ENCODE data around the gene MRPL1. TPM values are rescaled to one million over a fixed set of nuclear protein-coding genes. Genes with fewer than 3 reads are reported as not detected.

The MRPL1 gene
- total RNA-seq, 1 experiment from 2014 or later: 42.0 TPM

DNA sequence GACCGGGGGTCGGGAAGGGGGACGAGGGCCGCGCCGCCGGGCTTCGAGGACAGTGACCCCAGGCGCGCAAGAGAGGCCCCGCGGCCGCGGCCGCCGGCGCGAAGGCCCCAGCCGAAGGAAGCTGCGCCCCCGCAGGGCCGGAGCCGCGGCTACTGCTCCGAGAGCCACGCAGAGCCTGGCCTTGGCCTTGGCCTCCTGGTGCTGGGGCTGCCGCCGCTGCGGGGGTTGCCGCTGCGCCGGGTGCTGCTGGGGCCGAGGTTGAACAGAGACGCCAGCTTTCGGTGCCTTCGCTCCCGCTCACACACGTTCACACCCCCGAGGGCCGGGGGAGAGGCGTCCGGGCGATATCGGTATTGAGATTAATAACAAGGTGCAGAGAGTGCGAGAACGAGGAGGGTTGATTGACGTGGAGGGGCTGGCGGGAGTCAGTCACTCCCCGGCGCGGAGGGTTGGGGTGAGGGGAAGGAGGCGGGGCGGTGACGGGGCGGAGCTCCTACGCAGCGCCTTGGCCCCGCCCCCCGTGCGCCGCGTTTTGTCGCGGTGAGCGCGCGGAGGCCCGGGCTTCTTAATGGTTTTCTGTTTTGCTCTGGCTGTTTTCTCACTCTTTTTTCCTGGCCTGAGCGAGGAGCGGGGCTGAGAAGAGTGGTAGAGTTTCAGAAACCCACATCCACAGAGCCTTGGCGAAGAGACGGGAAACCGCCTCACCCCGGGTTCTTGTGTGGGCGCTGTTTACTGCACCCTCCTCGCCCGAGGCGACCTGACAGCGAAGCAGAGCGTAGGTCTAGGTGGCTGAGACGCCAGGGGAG is 42.6 kb upstream of the MRPL1 start:
- Mint-ChIP-seq H3K4me1 (ENCODE audit: low read depth, unreplicated experiment) (no peaks in the 10 kb centered on the region), H3K27me3 (ENCODE audit: insufficient read depth, unreplicated experiment) (peaks cover 5% of the 10 kb centered on the region), H3K9me3 (ENCODE audit: unreplicated experiment) (no peaks in the 10 kb centered on the region), H3K4me3 (ENCODE audit: unreplicated experiment) (peak overlapping the region; percentile 96), H3K27ac (ENCODE audit: unreplicated experiment) (peak overlapping the region; percentile 91), H3K36me3 (ENCODE audit: insufficient read depth, unreplicated experiment) (peaks cover 13% of the 10 kb centered on the region)
- Histone ChIP-seq H3K4me3 (ENCODE audit: low read depth, low read length) (peak overlapping the region; percentile 93), H3K27me3 (replicated peaks; ENCODE audit: control insufficient read depth, insufficient read depth, low read length) (no peaks in the 10 kb centered on the region), H3K9me3 (no peaks in the 10 kb centered on the region), H3K36me3 (ENCODE audit: control insufficient read depth, insufficient read depth, low read length) (no peaks in the 10 kb centered on the region), H3K4me1 (peaks cover 7% of the 10 kb centered on the region)
- BruUV-seq (replicated peaks): no TSS peak
- TF ChIP-seq CTCF (IDR thresholded peaks at IDR 0.05; ENCODE audit: insufficient read depth in 1 of 2, low read depth in 1 of 2, low read length in 1 of 2, severe bottlenecking in 1 of 2, unreplicated experiment in 1 of 2): no peak
- intact Hi-C loops (cut with micrococcal nuclease; ENCODE audit: unreplicated experiment): loop anchor here (1.0 to 5.0 kb wide), 2 partner anchors 120 to 137 kb away; no protein-coding TSS in a partner anchor
- CTCF ChIA-PET: interaction anchor here (1.1 to 1.2 kb wide), 2 partner anchors 13 to 42 kb away, joined by 3 to 5 read pairs; partner anchors contain the start of gene MRPL1
- POLR2A ChIA-PET: interaction anchor here (0.7 to 1.0 kb wide), 2 partner anchors 42 to 732 kb away, joined by 3 to 5 read pairs; partner anchors contain the start of gene MRPL1
- DNase-seq: peak; percentile 82 to 89

DNA sequence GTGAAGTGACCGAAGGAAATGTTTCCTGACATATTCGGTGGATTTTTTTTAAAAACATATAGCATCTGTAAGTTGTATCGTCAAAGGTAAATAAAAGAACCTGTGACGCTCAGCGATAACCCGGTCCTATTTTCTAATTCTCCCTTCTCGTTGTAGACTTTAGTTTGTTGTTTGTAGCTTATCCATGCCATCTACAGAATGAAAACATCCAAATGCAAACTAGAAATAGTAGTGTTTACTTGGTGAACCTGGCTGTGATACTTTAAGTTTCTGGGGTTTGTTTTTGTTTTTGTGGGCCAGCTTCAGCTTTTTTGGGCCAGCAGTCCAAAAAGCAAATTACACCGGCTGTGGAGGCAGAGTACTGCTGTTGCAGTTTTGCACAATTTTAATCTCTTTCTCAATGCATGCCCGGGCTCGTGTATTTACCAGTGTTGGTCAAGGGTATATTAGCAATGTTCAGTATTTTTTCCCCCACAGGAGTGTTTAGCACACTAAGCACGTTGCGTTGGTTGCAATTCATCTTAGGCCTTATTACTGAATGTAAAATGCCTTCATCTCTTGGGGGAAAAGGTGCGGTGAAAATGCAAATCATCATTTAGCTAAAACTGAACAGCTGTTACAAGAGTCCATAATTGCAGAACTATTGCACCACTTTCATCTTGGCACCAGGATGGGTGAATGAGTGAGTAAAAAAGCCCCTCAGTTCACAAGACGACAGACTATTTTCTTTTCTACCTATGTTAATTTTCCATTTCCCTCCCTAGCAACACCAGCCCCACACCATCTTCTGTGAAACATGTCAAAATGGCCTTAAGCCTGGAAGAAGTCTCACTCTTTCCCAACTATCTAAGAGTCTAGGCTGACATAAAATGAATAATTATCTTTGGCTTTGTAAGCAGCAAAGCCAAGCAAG is 41.7 kb upstream of the MRPL1 start:
- DNase-seq: no peak
- no peaks in the 10 kb centered on the region for H3K9me3 Mint-ChIP-seq (ENCODE audit: unreplicated experiment)
- POLR2A ChIA-PET: interaction anchor here (1.0 kb wide), 1 partner anchor 41 kb away, joined by 5 read pairs; the partner anchor contains the start of gene MRPL1
- no peak for TF ChIP-seq CTCF (IDR thresholded peaks at IDR 0.05; ENCODE audit: insufficient read depth in 1 of 2, low read depth in 1 of 2, low read length in 1 of 2, severe bottlenecking in 1 of 2, unreplicated experiment in 1 of 2)
- peak overlapping the region; percentile 91 for H3K27ac Mint-ChIP-seq (ENCODE audit: unreplicated experiment)
- Histone ChIP-seq H3K36me3 (ENCODE audit: control insufficient read depth, insufficient read depth, low read length) (no peaks in the 10 kb centered on the region), H3K4me3 (ENCODE audit: low read depth, low read length) (peak overlapping the region; percentile 93), H3K4me1 (peaks cover 7% of the 10 kb centered on the region), H3K9me3 (no peaks in the 10 kb centered on the region), H3K27me3 (replicated peaks; ENCODE audit: control insufficient read depth, insufficient read depth, low read length) (no peaks in the 10 kb centered on the region)
- H3K4me3 Mint-ChIP-seq (ENCODE audit: unreplicated experiment): peak overlapping the region; percentile 96
- H3K27me3 Mint-ChIP-seq (ENCODE audit: insufficient read depth, unreplicated experiment): peaks cover 7% of the 10 kb centered on the region
- intact Hi-C loops (cut with micrococcal nuclease; ENCODE audit: unreplicated experiment): loop anchor here (1.0 kb wide), 1 partner anchor 121 kb away; no protein-coding TSS in a partner anchor
- H3K4me1 Mint-ChIP-seq (ENCODE audit: low read depth, unreplicated experiment): no peaks in the 10 kb centered on the region
- CTCF ChIA-PET: interaction anchor here (1.1 to 1.2 kb wide), 2 partner anchors 14 to 42 kb away, joined by 3 to 5 read pairs; partner anchors contain the start of gene MRPL1
- H3K36me3 Mint-ChIP-seq (ENCODE audit: insufficient read depth, unreplicated experiment): peaks cover 13% of the 10 kb centered on the region
- TSS peak; percentile 92 for BruUV-seq (replicated peaks)

- H3K27me3 ChIP-seq (replicated peaks; ENCODE audit: control insufficient read depth, insufficient read depth, low read length): no peaks in the 10 kb centered on the region
- TF ChIP-seq CTCF (IDR thresholded peaks at IDR 0.05; ENCODE audit: insufficient read depth in 1 of 2, low read depth in 1 of 2, low read length in 1 of 2, severe bottlenecking in 1 of 2, unreplicated experiment in 1 of 2): no peak
- H3K4me1 ChIP-seq: peaks cover 7% of the 10 kb centered on the region
- no peak overlapping the region for H3K4me3 ChIP-seq (ENCODE audit: low read depth, low read length)
- no peaks in the 10 kb centered on the region for H3K36me3 ChIP-seq (ENCODE audit: control insufficient read depth, insufficient read depth, low read length)
- CTCF ChIA-PET: no interaction called here
- DNase-seq: no peak
- H3K9me3 ChIP-seq: no peaks in the 10 kb centered on the region
- peaks cover 13% of the 10 kb centered on the region for H3K36me3 Mint-ChIP-seq (ENCODE audit: insufficient read depth, unreplicated experiment)
- H3K4me3 Mint-ChIP-seq (ENCODE audit: unreplicated experiment): no peak overlapping the region
- H3K9me3 Mint-ChIP-seq (ENCODE audit: unreplicated experiment): no peaks in the 10 kb centered on the region
- H3K27ac Mint-ChIP-seq (ENCODE audit: unreplicated experiment): no peak overlapping the region
- intact Hi-C loops (cut with micrococcal nuclease; ENCODE audit: unreplicated experiment): no loop called here
- POLR2A ChIA-PET: no interaction called here
- peaks cover 8% of the 10 kb centered on the region for H3K27me3 Mint-ChIP-seq (ENCODE audit: insufficient read depth, unreplicated experiment)
- no peaks in the 10 kb centered on the region for H3K4me1 Mint-ChIP-seq (ENCODE audit: low read depth, unreplicated experiment)
- no TSS peak for BruUV-seq (replicated peaks)
These were observed 40.9 kb upstream of the MRPL1 start for GRCh38 chr4:77821775-77822174.
